Suprapubic skin (tissue), 4 donors: ENCODE measurements around the gene LRPAP1.

ENCODE experiments used
- EP300 ChIP-seq: sonication (generic); formaldehyde crosslinking; IDR thresholded peaks from one replicate; pipeline ENCODE4 v1.6.1; 2017; ENCODE audit warnings: antibody characterized with exemption
- POLR2A ChIP-seq, 2 donors: fragments of 450-650 bp; IDR thresholded peaks; one replicate each; pipeline ENCODE4 v1.6.1; 2017; ENCODE audit warnings: antibody characterized with exemption in 2 of 2, mild to moderate bottlenecking in 2 of 2, moderate library complexity in 2 of 2
- POLR2AphosphoS5 ChIP-seq, 3 donors: sonication (generic); formaldehyde crosslinking; IDR thresholded peaks; one replicate each; pipeline ENCODE4 v1.6.1; 2017; ENCODE audit warnings: antibody characterized with exemption in 3 of 3
- TF ChIP-seq, protein P1 (sequence below), 2 donors: fragments of 200-600 bp in 1 of 2; fragments of 450-650 bp in 1 of 2; sonication (generic) in 1 of 2; IDR thresholded peaks; one replicate each; pipeline ENCODE4 v1.5.1; 2016 to 2019; ENCODE audit warnings: antibody characterized with exemption in 2 of 2, mild to moderate bottlenecking in 1 of 2, moderate library complexity in 1 of 2

DNA sequence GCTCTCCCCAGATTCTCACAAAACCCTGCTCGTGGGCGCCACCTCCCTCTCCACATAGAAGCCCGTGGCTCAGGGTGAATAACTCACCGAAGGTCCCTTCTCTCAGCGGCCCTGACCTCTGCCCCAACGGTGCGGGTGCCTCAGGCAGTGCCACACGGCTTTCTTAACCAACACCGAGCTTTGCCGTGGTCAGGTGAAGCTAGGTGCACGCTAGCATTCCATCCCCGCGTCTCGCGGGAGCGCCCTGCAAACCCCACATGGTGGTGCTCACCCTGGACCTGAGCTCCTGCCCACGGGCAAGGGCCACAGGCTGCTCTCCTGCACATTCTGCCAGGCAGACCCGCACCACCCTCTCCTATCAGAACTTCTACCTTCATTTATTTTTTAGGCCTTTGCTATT lies 18.4 kb downstream of the LRPAP1 start:
- TF ChIP-seq, protein P1, sequence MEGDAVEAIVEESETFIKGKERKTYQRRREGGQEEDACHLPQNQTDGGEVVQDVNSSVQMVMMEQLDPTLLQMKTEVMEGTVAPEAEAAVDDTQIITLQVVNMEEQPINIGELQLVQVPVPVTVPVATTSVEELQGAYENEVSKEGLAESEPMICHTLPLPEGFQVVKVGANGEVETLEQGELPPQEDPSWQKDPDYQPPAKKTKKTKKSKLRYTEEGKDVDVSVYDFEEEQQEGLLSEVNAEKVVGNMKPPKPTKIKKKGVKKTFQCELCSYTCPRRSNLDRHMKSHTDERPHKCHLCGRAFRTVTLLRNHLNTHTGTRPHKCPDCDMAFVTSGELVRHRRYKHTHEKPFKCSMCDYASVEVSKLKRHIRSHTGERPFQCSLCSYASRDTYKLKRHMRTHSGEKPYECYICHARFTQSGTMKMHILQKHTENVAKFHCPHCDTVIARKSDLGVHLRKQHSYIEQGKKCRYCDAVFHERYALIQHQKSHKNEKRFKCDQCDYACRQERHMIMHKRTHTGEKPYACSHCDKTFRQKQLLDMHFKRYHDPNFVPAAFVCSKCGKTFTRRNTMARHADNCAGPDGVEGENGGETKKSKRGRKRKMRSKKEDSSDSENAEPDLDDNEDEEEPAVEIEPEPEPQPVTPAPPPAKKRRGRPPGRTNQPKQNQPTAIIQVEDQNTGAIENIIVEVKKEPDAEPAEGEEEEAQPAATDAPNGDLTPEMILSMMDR (IDR thresholded peaks at IDR 0.05) = no peak
- no peak for TF ChIP-seq POLR2A (IDR thresholded peaks at IDR 0.05)
- no peak for TF ChIP-seq POLR2AphosphoS5 (IDR thresholded peaks at IDR 0.05)
- TF ChIP-seq EP300 = no peak
